GM23338 (cell line): Measurements from ENCODE around the gene SORCS3. TPM values are rescaled to one million over a fixed set of nuclear protein-coding genes. Genes with fewer than 3 reads are reported as not detected.

ENCODE experiments used
- ATAC-seq: fragments of 200-7000 bp; cut with Tn5 transposase; 3 replicates; pipeline ENCODE4 v1.9.1; 2020
- DNase-seq: peaks from one replicate; pipeline ENCODE4 v3.0.0-alpha.2; 2015; ENCODE audit warnings: low spot score
- H2AFZ ChIP-seq: fragments of 200-600 bp; sonication (generic); 2 replicates; pipeline ENCODE4 v1.8.0; 2016; ENCODE audit warnings: antibody characterized with exemption, mild to moderate bottlenecking, moderate library complexity
- H3F3A ChIP-seq: fragments of 200-600 bp; sonication (generic); replicated peaks from 2 replicates; pipeline ENCODE4 v1.8.0; 2017; ENCODE audit warnings: antibody characterized with exemption, mixed run types, low read depth
- H3K27ac ChIP-seq: fragments of 200-600 bp; sonication (generic); 2 replicates; pipeline ENCODE4 v1.6.1; 2016; ENCODE audit warnings: low read depth
- H3K27me3 ChIP-seq: fragments of 200-600 bp; sonication (generic); 2 replicates; pipeline ENCODE4 v1.8.0; 2016; ENCODE audit warnings: mild to moderate bottlenecking, mixed run types, moderate library complexity; ENCODE audit not compliant: insufficient read depth
- H3K36me3 ChIP-seq: fragments of 200-600 bp; sonication (generic); 2 replicates; pipeline ENCODE4 v1.8.0; 2016; ENCODE audit warnings: mild to moderate bottlenecking; ENCODE audit not compliant: insufficient read depth
- H3K4me1 ChIP-seq: fragments of 200-600 bp; sonication (generic); 2 replicates; pipeline ENCODE4 v1.8.0; 2016; ENCODE audit warnings: mild to moderate bottlenecking, moderate library complexity; ENCODE audit not compliant: insufficient read depth
- H3K4me2 ChIP-seq: fragments of 200-600 bp; sonication (generic); 2 replicates; pipeline ENCODE4 v1.7.1; 2017; ENCODE audit warnings: mixed run types
- H3K4me3 ChIP-seq: fragments of 200-600 bp; sonication (generic); 2 replicates; pipeline ENCODE4 v1.6.1; 2016; ENCODE audit warnings: mixed run types
- H3K79me2 ChIP-seq: fragments of 200-600 bp; sonication (generic); replicated peaks from 2 replicates; pipeline ENCODE4 v1.8.0; 2017; ENCODE audit warnings: mild to moderate bottlenecking; ENCODE audit not compliant: insufficient read depth
- H3K9me2 ChIP-seq: fragments of 200-600 bp; sonication (generic); 2 replicates; pipeline ENCODE4 v1.8.0; 2017; ENCODE audit not compliant: insufficient read depth
- H4K20me1 ChIP-seq: fragments of 200-600 bp; sonication (generic); replicated peaks from 2 replicates; pipeline ENCODE4 v1.8.0; 2017; ENCODE audit warnings: mild to moderate bottlenecking; ENCODE audit not compliant: insufficient read depth
- H3K27ac Mint-ChIP-seq: 2 replicates; pipeline ENCODE4 v1.8.0; 2020; ENCODE audit warnings: inconsistent platforms, mild to moderate bottlenecking, moderate library complexity, mixed read lengths
- H3K27me3 Mint-ChIP-seq: 3 replicates; pipeline ENCODE4 v1.8.0; 2022; ENCODE audit warnings: low read depth, mild to moderate bottlenecking, moderate library complexity, mixed read lengths, inconsistent platforms; ENCODE audit not compliant: insufficient read depth, poor library complexity
- H3K36me3 Mint-ChIP-seq: 3 replicates; pipeline ENCODE4 v1.8.0; 2021; ENCODE audit warnings: low read depth, mild to moderate bottlenecking, inconsistent platforms, moderate library complexity, mixed read lengths
- H3K4me1 Mint-ChIP-seq: 3 replicates; pipeline ENCODE4 v1.8.0; 2020; ENCODE audit warnings: mild to moderate bottlenecking, inconsistent platforms, mixed read lengths
- H3K4me3 Mint-ChIP-seq: 3 replicates; pipeline ENCODE4 v1.8.0; 2021; ENCODE audit warnings: moderate library complexity, mild to moderate bottlenecking, inconsistent platforms, mixed read lengths
- H3K9me3 Mint-ChIP-seq: 3 replicates; pipeline ENCODE4 v1.8.0; 2020; ENCODE audit warnings: moderate library complexity, mild to moderate bottlenecking, inconsistent platforms, mixed read lengths
- CREB1 ChIP-seq: fragments of 250-450 bp; sonication (Bioruptor Pico); IDR thresholded peaks from 2 replicates; pipeline ENCODE4 v1.5.0; 2020; ENCODE audit warnings: low read depth, mild to moderate bottlenecking, moderate library complexity
- EZH2 ChIP-seq: fragments of 200-600 bp; sonication (generic); IDR thresholded peaks from one replicate; pipeline ENCODE4 v1.8.0; 2017; ENCODE audit warnings: antibody characterized with exemption, mild to moderate bottlenecking, low read depth; ENCODE audit not compliant: unreplicated experiment
- JUNB ChIP-seq: IDR thresholded peaks from one replicate; pipeline ENCODE4 v1.6.1; 2016; ENCODE audit warnings: antibody characterized with exemption; ENCODE audit not compliant: unreplicated experiment
- NANOG ChIP-seq: IDR thresholded peaks from 2 replicates; pipeline ENCODE4 v1.6.1; 2016; ENCODE audit warnings: antibody characterized with exemption, borderline replicate concordance
- ZNF114 ChIP-seq: fragments of 250-450 bp; sonication (Bioruptor Pico); IDR thresholded peaks from 2 replicates; pipeline ENCODE4 v1.5.0; 2020; ENCODE audit warnings: mild to moderate bottlenecking, moderate library complexity
- ZNF331 ChIP-seq: fragments of 250-450 bp; sonication (Bioruptor Pico); IDR thresholded peaks from 2 replicates; pipeline ENCODE4 v1.5.0; 2020; ENCODE audit warnings: low read depth, mild to moderate bottlenecking, moderate library complexity
- polyA plus RNA-seq: library from polyadenylated mRNA; unstranded; fragments of >200 nt; fragmentation: Nextera tagmentation; extraction: Ambion mirVana; gene quantifications from 2 replicates; pipeline ENCODE4 v1.2.1, GENCODE V29; 2016
- total RNA-seq: library from RNA; depleted of rRNA; stranded (reverse); fragments of >200 nt; shearing (Covaris generic); gene quantifications from 2 replicates; pipeline ENCODE4 v1.2.3, GENCODE V29; 2014
- TF ChIP-seq, protein P1 (sequence below): fragments of 250-450 bp; sonication (Bioruptor Pico); IDR thresholded peaks from 2 replicates; pipeline ENCODE4 v1.5.0; 2020; ENCODE audit warnings: mild to moderate bottlenecking, moderate library complexity
- TF ChIP-seq, protein P2 (sequence below), 2 experiments: fragments of 200-600 bp in 1 of 2; sonication (generic) in 1 of 2; conservative IDR thresholded peaks; 2 replicates each; pipeline versions ENCODE4 v1.5.1 to v1.6.1; 2016 to 2017; ENCODE audit warnings: antibody characterized with exemption in 2 of 2, low read depth in 2 of 2, mild to moderate bottlenecking in 2 of 2, moderate library complexity in 1 of 2

Gene SORCS3
- total and polyA plus RNA-seq, 2 experiments from 2014 or later = 0.37 to 1.4 TPM

DNA sequence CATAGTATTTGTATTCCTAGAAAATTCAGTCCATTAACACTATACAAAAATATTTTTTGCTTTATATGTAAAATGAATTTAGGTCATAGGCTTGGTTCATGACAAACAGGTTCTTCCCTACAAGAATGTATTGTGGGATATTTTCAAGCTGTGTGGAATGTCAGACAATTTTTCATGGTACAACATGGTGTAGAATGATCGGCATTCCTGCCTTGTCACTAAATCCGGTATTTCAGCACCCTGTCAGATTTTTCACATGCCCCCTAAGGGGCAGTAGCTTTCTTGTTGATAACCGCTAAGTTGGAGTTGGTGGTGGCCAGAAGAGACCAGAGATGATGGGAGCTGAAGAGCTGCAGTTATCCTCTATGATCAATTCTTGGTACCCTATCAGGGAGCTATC lies 154.3 kb downstream of the SORCS3 start:
- Histone ChIP-seq H4K20me1 (no peaks in the 10 kb centered on the region), H2AFZ (no peak overlapping the region), H3K36me3 (no peaks in the 10 kb centered on the region), H3F3A (no peaks in the 10 kb centered on the region), H3K4me1 (peaks cover 1% of the 10 kb centered on the region; the same call in 1 of the 2 replicates), H3K4me3 (no peak overlapping the region), H3K79me2 (no peaks in the 10 kb centered on the region), H3K27me3 (no peaks in the 10 kb centered on the region), H3K4me2 (no peak overlapping the region), H3K27ac (no peak overlapping the region), H3K9me2 (peaks cover 11% of the 10 kb centered on the region)
- 0 out of 3 replicates have a peak, but pooled peaks cover 3% of the 10 kb centered on the region for H3K9me3 Mint-ChIP-seq
- no peak for ATAC-seq
- TF ChIP-seq ZNF331 = no peak
- no peak for TF ChIP-seq CREB1 (CRISPR knock-in tag)
- TF ChIP-seq, protein P1, sequence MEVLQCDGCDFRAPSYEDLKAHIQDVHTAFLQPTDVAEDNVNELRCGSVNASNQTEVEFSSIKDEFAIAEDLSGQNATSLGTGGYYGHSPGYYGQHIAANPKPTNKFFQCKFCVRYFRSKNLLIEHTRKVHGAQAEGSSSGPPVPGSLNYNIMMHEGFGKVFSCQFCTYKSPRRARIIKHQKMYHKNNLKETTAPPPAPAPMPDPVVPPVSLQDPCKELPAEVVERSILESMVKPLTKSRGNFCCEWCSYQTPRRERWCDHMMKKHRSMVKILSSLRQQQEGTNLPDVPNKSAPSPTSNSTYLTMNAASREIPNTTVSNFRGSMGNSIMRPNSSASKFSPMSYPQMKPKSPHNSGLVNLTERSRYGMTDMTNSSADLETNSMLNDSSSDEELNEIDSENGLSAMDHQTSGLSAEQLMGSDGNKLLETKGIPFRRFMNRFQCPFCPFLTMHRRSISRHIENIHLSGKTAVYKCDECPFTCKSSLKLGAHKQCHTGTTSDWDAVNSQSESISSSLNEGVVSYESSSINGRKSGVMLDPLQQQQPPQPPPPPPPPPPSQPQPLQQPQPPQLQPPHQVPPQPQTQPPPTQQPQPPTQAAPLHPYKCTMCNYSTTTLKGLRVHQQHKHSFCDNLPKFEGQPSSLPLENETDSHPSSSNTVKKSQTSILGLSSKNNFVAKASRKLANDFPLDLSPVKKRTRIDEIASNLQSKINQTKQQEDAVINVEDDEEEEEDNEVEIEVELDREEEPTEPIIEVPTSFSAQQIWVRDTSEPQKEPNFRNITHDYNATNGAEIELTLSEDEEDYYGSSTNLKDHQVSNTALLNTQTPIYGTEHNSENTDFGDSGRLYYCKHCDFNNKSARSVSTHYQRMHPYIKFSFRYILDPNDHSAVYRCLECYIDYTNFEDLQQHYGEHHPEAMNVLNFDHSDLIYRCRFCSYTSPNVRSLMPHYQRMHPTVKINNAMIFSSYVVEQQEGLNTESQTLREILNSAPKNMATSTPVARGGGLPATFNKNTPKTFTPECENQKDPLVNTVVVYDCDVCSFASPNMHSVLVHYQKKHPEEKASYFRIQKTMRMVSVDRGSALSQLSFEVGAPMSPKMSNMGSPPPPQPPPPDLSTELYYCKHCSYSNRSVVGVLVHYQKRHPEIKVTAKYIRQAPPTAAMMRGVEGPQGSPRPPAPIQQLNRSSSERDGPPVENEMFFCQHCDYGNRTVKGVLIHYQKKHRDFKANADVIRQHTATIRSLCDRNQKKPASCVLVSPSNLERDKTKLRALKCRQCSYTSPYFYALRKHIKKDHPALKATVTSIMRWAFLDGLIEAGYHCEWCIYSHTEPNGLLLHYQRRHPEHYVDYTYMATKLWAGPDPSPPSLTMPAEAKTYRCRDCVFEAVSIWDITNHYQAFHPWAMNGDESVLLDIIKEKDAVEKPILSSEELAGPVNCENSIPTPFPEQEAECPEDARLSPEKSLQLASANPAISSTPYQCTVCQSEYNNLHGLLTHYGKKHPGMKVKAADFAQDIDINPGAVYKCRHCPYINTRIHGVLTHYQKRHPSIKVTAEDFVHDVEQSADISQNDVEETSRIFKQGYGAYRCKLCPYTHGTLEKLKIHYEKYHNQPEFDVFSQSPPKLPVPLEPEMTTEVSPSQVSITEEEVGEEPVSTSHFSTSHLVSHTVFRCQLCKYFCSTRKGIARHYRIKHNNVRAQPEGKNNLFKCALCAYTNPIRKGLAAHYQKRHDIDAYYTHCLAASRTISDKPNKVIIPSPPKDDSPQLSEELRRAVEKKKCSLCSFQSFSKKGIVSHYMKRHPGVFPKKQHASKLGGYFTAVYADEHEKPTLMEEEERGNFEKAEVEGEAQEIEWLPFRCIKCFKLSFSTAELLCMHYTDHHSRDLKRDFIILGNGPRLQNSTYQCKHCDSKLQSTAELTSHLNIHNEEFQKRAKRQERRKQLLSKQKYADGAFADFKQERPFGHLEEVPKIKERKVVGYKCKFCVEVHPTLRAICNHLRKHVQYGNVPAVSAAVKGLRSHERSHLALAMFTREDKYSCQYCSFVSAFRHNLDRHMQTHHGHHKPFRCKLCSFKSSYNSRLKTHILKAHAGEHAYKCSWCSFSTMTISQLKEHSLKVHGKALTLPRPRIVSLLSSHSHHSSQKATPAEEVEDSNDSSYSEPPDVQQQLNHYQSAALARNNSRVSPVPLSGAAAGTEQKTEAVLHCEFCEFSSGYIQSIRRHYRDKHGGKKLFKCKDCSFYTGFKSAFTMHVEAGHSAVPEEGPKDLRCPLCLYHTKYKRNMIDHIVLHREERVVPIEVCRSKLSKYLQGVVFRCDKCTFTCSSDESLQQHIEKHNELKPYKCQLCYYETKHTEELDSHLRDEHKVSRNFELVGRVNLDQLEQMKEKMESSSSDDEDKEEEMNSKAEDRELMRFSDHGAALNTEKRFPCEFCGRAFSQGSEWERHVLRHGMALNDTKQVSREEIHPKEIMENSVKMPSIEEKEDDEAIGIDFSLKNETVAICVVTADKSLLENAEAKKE (CRISPR knock-in tag) = no peak
- TF ChIP-seq, protein P2, sequence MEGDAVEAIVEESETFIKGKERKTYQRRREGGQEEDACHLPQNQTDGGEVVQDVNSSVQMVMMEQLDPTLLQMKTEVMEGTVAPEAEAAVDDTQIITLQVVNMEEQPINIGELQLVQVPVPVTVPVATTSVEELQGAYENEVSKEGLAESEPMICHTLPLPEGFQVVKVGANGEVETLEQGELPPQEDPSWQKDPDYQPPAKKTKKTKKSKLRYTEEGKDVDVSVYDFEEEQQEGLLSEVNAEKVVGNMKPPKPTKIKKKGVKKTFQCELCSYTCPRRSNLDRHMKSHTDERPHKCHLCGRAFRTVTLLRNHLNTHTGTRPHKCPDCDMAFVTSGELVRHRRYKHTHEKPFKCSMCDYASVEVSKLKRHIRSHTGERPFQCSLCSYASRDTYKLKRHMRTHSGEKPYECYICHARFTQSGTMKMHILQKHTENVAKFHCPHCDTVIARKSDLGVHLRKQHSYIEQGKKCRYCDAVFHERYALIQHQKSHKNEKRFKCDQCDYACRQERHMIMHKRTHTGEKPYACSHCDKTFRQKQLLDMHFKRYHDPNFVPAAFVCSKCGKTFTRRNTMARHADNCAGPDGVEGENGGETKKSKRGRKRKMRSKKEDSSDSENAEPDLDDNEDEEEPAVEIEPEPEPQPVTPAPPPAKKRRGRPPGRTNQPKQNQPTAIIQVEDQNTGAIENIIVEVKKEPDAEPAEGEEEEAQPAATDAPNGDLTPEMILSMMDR (conservative IDR thresholded peaks at IDR 0.05; ENCODE audit: low read depth in 2 of 2) = no peak
- H3K4me1 Mint-ChIP-seq = no peaks in the 10 kb centered on the region
- no peaks in the 10 kb centered on the region for H3K27me3 Mint-ChIP-seq
- H3K4me3 Mint-ChIP-seq = no peak overlapping the region
- H3K36me3 Mint-ChIP-seq = no peaks in the 10 kb centered on the region
- H3K27ac Mint-ChIP-seq = no peak overlapping the region
- DNase-seq = no peak

DNA sequence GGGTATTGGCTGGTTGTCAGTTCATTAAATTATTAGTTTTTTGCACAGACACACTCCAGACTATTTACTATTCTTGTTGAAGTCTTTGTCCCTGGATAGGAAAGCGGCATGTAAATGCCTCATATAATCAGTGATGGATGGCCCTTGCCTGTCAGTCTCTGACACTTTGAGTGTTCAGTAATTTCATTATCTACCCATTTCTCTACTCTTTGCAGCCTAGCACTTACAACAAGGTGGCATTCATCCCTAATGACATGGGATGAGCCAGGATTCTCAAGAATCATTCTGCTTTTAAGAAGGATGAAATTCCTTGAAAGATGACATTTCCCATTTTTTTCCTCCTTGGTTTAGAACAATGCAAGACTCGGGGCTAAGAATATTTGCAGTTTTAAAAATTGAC lies 155.7 kb downstream of the SORCS3 start:
- no peak for ATAC-seq
- H3K27ac Mint-ChIP-seq = no peak overlapping the region
- 0 out of 3 replicates have a peak, but pooled peaks cover 3% of the 10 kb centered on the region for H3K9me3 Mint-ChIP-seq
- TF ChIP-seq NANOG = no peak
- TF ChIP-seq EZH2 = no peak
- TF ChIP-seq JUNB = no peak
- TF ChIP-seq ZNF331 = no peak
- TF ChIP-seq ZNF114 (CRISPR knock-in tag) = no peak
- TF ChIP-seq, protein P2 (conservative IDR thresholded peaks at IDR 0.05; ENCODE audit: low read depth in 2 of 2) = no peak

More for the DNA sequence above, 155.7 kb downstream of the SORCS3 start:
- Histone ChIP-seq H3K9me2 (peaks cover 11% of the 10 kb centered on the region), H3K36me3 (no peaks in the 10 kb centered on the region), H3K4me3 (no peak overlapping the region), H2AFZ (no peak overlapping the region), H4K20me1 (no peaks in the 10 kb centered on the region), H3K79me2 (no peaks in the 10 kb centered on the region), H3K4me1 (peaks cover 7% of the 10 kb centered on the region; the same call in 1 of the 2 replicates), H3K27me3 (no peaks in the 10 kb centered on the region), H3F3A (no peaks in the 10 kb centered on the region), H3K4me2 (no peak overlapping the region), H3K27ac (no peak overlapping the region)
- Mint-ChIP-seq H3K4me3 (no peak overlapping the region), H3K27me3 (no peaks in the 10 kb centered on the region), H3K4me1 (peaks cover 5% of the 10 kb centered on the region), H3K36me3 (no peaks in the 10 kb centered on the region)
- DNase-seq = no peak
